Measurements from ENCODE around the gene TRPC1.

- TF ChIP-seq CTCF (IDR thresholded peaks at IDR 0.05) (no peak), POLR2A (IDR thresholded peaks at IDR 0.05) (no peak), EP300 (IDR thresholded peaks at IDR 0.05) (no peak)
These were observed 985 bp downstream of the TRPC1 start for GRCh38 chr3:142724682-142725356.

Measured in stomach (tissue), 4 donors.